ENCODE measurements around the gene CARS2. TPM values are rescaled to one million over a fixed set of nuclear protein-coding genes. Genes with fewer than 3 reads are reported as not detected.
A peak's percentile ranks its signal among the peaks of the same experiment; 100 is the strongest.

CARS2 gene
- total RNA-seq, 1 experiment from 2014 or later, result 41.9 TPM

DNA sequence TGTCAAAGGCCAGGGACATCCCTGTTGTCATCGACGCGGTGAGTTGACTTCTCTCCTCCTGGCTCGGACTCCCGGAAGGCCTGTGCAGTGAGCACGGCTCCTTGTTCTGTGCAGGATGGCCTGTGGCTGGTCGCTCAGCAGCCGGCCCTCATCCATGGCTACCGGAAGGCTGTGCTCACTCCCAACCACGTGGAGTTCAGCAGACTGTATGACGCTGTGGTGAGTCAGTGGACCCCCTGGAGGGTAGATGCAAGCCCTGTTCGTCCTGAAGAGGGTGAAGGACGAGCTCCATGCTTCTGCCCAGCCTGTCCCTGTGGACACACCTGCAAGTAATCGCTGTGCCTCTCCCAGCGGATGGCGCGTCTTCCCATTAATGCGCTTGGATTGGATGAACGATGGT is 71.4 kb downstream of the CARS2 start:
- peaks cover 3% of the 10 kb centered on the region in 2 experiments; a peak in 2 of 4 replicates for H3K4me1 Mint-ChIP-seq
- peaks cover 3% of the 10 kb centered on the region; the same call in 1 of the 2 replicates for H3K79me2 ChIP-seq (ENCODE audit: insufficient read depth, low read length)
- no peak overlapping the region for H2BK20ac ChIP-seq (ENCODE audit: low read depth, low read length, poor library complexity, severe bottlenecking)
- WGBS (ENCODE audit: extremely low coverage, insufficient read length, low lambda C conversion rate), result no CpG with 5 or more reads among the region's 19 CpGs
- H3K79me1 ChIP-seq (ENCODE audit: insufficient read depth, low read depth, low read length, poor library complexity, severe bottlenecking), result no peaks in the 10 kb centered on the region
- no peaks in the 10 kb centered on the region for H3K27me3 ChIP-seq (ENCODE audit: insufficient read depth, low read length)
- no peaks in the 10 kb centered on the region for H3K23me2 ChIP-seq (ENCODE audit: insufficient read length, low read depth, low read length, poor library complexity, severe bottlenecking)
- H4K20me1 ChIP-seq (ENCODE audit: control insufficient read depth, insufficient read depth, insufficient read length), result no peaks in the 10 kb centered on the region
- no peak overlapping the region for H3K27ac ChIP-seq (ENCODE audit: insufficient read length, low read depth, low read length)
- H3K27me3 Mint-ChIP-seq (ENCODE audit: low read depth), result no peaks in the 10 kb centered on the region
- no peak overlapping the region for H2BK12ac ChIP-seq (ENCODE audit: insufficient read length, low read depth, low read length)
- TF ChIP-seq, protein P1, sequence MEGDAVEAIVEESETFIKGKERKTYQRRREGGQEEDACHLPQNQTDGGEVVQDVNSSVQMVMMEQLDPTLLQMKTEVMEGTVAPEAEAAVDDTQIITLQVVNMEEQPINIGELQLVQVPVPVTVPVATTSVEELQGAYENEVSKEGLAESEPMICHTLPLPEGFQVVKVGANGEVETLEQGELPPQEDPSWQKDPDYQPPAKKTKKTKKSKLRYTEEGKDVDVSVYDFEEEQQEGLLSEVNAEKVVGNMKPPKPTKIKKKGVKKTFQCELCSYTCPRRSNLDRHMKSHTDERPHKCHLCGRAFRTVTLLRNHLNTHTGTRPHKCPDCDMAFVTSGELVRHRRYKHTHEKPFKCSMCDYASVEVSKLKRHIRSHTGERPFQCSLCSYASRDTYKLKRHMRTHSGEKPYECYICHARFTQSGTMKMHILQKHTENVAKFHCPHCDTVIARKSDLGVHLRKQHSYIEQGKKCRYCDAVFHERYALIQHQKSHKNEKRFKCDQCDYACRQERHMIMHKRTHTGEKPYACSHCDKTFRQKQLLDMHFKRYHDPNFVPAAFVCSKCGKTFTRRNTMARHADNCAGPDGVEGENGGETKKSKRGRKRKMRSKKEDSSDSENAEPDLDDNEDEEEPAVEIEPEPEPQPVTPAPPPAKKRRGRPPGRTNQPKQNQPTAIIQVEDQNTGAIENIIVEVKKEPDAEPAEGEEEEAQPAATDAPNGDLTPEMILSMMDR (conservative IDR thresholded peaks at IDR 0.05), result no peak
- no peak overlapping the region for H3K56ac ChIP-seq (ENCODE audit: insufficient read length, low read depth, low read length)
- H4K8ac ChIP-seq (replicated peaks; ENCODE audit: insufficient read length, low read depth, low read length), result no peak overlapping the region
- no peaks in the 10 kb centered on the region for H3K4me1 ChIP-seq (ENCODE audit: insufficient read depth, low read length)
- no peak overlapping the region for H2AFZ ChIP-seq (ENCODE audit: low read length)
- no peaks in the 10 kb centered on the region for H3K9me3 ChIP-seq (ENCODE audit: control insufficient read depth, low read depth, low read length)
- no peak overlapping the region for H3K23ac ChIP-seq (ENCODE audit: insufficient read length, low read depth, low read length)
- no peak for DNase-seq
- no peak overlapping the region for H3T11ph ChIP-seq (ENCODE audit: low read length)
- no peak overlapping the region for H3K4ac ChIP-seq (ENCODE audit: low read depth, low read length)
- H3K4me3 Mint-ChIP-seq, result no peak overlapping the region
- peak overlapping the region in 1 of 3 experiments; percentile 30; a peak in 1 of 7 replicates for H3K27ac Mint-ChIP-seq
- H2AK5ac ChIP-seq (ENCODE audit: insufficient read length, low read length), result no peak overlapping the region
- H3K14ac ChIP-seq (ENCODE audit: insufficient read depth, low read length), result no peak overlapping the region
- H4K5ac ChIP-seq (ENCODE audit: insufficient read length, low read depth, low read length), result no peak overlapping the region
- no peak overlapping the region for H2BK120ac ChIP-seq (ENCODE audit: low read depth, low read length, poor library complexity, severe bottlenecking)
- H3K9me3 Mint-ChIP-seq, result no peaks in the 10 kb centered on the region
- no peak overlapping the region for H4K91ac ChIP-seq (ENCODE audit: insufficient read length, low read depth, low read length)
- no peak overlapping the region for H3K18ac ChIP-seq (ENCODE audit: insufficient read length, low read depth, low read length)
- H2BK5ac ChIP-seq (ENCODE audit: insufficient read length, low read length), result no peak overlapping the region
- no peak overlapping the region for H3K9ac ChIP-seq (ENCODE audit: extremely low read depth, insufficient read length, low read length)
- H2BK15ac ChIP-seq (ENCODE audit: low read depth, low read length), result no peak overlapping the region
- peaks cover 41 to 84% (median 73%) of the 10 kb centered on the region in 3 experiments for H3K36me3 Mint-ChIP-seq (ENCODE audit: insufficient read depth in 1 of 3, low read depth in 3 of 3)
- H3K4me2 ChIP-seq (ENCODE audit: insufficient read depth, insufficient read length, low read length), result no peak overlapping the region
